Lung (tissue), 12 donors: ENCODE results near the gene SH2D4B. TPM values are rescaled to one million over a fixed set of nuclear protein-coding genes. Genes with fewer than 3 reads are reported as not detected.

Source experiments
- ATAC-seq: fragments of 200-7000 bp; cut with Tn5 transposase; one replicate; pipeline ENCODE4 v1.9.1; 2020; ENCODE audit warnings: moderate number of reproducible peaks; ENCODE audit not compliant: insufficient read depth, low FRiP score
- DNase-seq, 3 donors: peaks; one replicate each; pipeline ENCODE4 v3.0.0-alpha.2; 2013 to 2017
- H3K27ac ChIP-seq, 2 donors: one replicate each; pipeline ENCODE4 v1.5.1; 2013; ENCODE audit warnings: mild to moderate bottlenecking in 2 of 2, moderate library complexity in 2 of 2, control low read depth in 1 of 2, inconsistent platforms in 1 of 2, low read depth in 1 of 2, low read length in 1 of 2
- H3K27me3 ChIP-seq, 3 donors: one replicate each; pipeline ENCODE4 v1.5.1; 2013; ENCODE audit warnings: low read length in 2 of 3; ENCODE audit not compliant: control insufficient read depth in 3 of 3, insufficient read depth in 3 of 3
- H3K36me3 ChIP-seq, 4 donors: one replicate each; pipeline ENCODE4 v1.5.1; 2013; ENCODE audit warnings: low read length in 4 of 4, mild to moderate bottlenecking in 1 of 4, moderate library complexity in 1 of 4; ENCODE audit not compliant: control insufficient read depth in 4 of 4, insufficient read depth in 4 of 4
- H3K4me1 ChIP-seq, 5 donors: one replicate each; pipeline ENCODE4 v1.5.1; 2013; ENCODE audit warnings: low read length in 5 of 5, mild to moderate bottlenecking in 2 of 5, moderate library complexity in 1 of 5; ENCODE audit not compliant: control insufficient read depth in 5 of 5, insufficient read depth in 5 of 5
- H3K4me3 ChIP-seq: one replicate; pipeline ENCODE4 v1.5.1; 2013; ENCODE audit warnings: mild to moderate bottlenecking, control low read depth, moderate library complexity
- H3K9ac ChIP-seq, 2 donors: one replicate each; pipeline ENCODE4 v1.5.1; 2013; ENCODE audit warnings: low read length in 2 of 2, control low read depth in 1 of 2; ENCODE audit not compliant: insufficient read depth in 1 of 2
- H3K9me3 ChIP-seq, 4 donors: one replicate each; pipeline ENCODE4 v1.5.1; 2013; ENCODE audit warnings: low read length in 3 of 4, mild to moderate bottlenecking in 1 of 4, moderate library complexity in 1 of 4; ENCODE audit not compliant: control insufficient read depth in 4 of 4, insufficient read depth in 3 of 4
- CTCF ChIP-seq: IDR thresholded peaks from 2 replicates; pipeline ENCODE4 v1.5.1; 2012; ENCODE audit warnings: mild to moderate bottlenecking; ENCODE audit errors: control extremely low read depth, extremely low read depth
- WGBS, 2 donors: extraction: QIAGEN DNeasy Blood & Tissue Kit; methylation state at CpG; one replicate each; pipeline ENCODE4 v1.1.7; 2013; 5-methylcytosine and 5-hydroxymethylcytosine counted together
- polyA plus RNA-seq, 2 donors: library from polyadenylated mRNA; stranded (reverse); fragments of 200-250 nt; gene quantifications; one replicate each; pipeline ENCODE4 v1.2.1, GENCODE V29; 2013
- total RNA-seq, 2 donors: library from RNA; depleted of rRNA in 1 of 2; stranded (reverse); fragments of >200 nt in 1 of 2; gene quantifications; one replicate each; pipeline ENCODE4 v1.2.1, GENCODE V29; 2014 to 2021
- donor health status: control.
- donor health status: control.
- donor health status: Bipolar disorder and iron deficiency.
- donor health status: healthy.
- donor health status: DM: yes; HTN: yes; CAD: no.

SH2D4B gene
- total and polyA plus RNA-seq, 4 donors, result 0.12 to 0.28 (median 0.21) TPM

DNA sequence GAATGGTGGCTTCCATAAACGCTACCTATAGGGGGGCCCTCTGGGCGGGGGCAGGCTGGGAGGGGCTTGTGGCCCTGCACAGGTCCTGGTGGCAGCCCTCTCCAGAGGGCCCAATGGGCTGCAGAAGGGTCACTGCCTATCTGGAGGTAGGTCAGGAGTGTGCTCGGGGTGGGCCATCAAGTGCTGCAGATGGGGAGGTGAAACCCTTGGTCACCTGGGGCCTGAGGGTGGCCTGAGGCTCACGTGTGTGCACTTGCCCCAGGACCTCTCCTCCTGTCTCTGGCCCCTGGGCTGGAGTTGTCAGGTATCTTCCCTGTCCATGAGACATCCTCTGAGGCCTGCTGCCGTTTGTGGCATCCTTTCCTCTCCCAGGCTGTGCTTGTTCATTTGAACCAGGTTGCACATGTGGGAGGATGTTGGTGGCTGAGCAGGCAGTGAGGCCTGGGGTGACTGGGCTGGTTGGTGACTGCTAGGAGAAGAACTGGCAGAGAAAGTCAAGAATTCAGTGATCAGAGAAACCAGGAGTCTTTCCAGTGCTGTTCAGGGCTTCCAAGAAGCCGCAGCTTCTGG lies 21.1 kb upstream of the SH2D4B start:
- Histone ChIP-seq H3K36me3 (peaks cover 13 to 77% (median 35%) of the 10 kb centered on the region in 4 donors), H3K4me3 (no peak overlapping the region), H3K27me3 (no peaks in the 10 kb centered on the region), H3K9ac (no peak overlapping the region), H3K4me1 (peaks cover 0 to 5% (median 0%) of the 10 kb centered on the region in 5 donors), H3K27ac (no peak overlapping the region), H3K9me3 (no peaks in the 10 kb centered on the region)
- TF ChIP-seq CTCF, result no peak
- ATAC-seq, result no peak
- DNase-seq, result no peak
- 89 to 92% methylated on average over 6 of the region's 6 CpGs for WGBS, 2 donors

DNA sequence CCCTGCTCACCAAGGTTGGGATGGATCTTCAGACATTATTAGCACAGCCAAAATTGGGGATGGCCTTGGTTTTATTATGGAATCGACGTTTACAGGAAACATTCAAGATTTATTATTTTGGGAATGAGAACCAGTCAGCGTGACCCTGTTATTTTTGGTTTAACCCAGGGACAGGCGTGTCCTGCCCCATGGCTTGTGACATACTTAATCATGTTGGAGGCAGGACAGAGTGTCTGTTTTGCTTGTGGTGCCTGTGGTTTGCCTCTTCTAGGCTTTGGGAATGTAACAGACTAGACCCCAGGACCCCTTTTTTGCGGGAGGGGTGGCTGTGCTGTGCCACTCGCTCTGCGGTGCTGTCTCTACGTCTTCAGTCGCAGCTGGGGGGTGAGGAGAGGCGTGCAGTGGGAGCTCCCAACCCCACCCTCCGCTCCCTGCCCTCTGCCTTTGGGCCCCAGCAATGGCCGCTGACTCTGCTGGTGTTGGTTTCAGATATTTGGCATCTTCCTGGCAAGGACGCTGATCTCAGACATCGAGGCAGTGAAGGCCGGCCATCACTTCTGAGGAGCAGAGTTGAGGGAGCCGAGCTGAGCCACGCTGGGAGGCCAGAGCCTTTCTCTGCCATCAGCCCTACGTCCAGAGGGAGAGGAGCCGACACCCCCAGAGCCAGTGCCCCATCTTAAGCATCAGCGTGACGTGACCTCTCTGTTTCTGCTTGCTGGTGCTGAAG lies 20.1 kb upstream of the SH2D4B start:
- ATAC-seq, result no peak
- TF ChIP-seq CTCF, result no peak
- 89 to 95% methylated on average over 21 of the region's 21 CpGs for WGBS, 2 donors
- DNase-seq, result no peak
- H3K4me1 ChIP-seq, result peaks cover 0 to 5% (median 0%) of the 10 kb centered on the region in 5 donors
- peak overlapping the region; percentile 18 to 22 for H3K27ac ChIP-seq
- no peaks in the 10 kb centered on the region for H3K27me3 ChIP-seq
- H3K4me3 ChIP-seq, result no peak overlapping the region
- no peak overlapping the region for H3K9ac ChIP-seq
- H3K9me3 ChIP-seq, result no peaks in the 10 kb centered on the region
- peaks cover 6 to 69% (median 31%) of the 10 kb centered on the region in 4 donors for H3K36me3 ChIP-seq

- no peaks in the 10 kb centered on the region for H3K9me3 ChIP-seq
- no peaks in the 10 kb centered on the region for H3K27me3 ChIP-seq
- no peak for TF ChIP-seq CTCF
- H3K4me3 ChIP-seq, result no peak overlapping the region
- ATAC-seq, result no peak
- H3K4me1 ChIP-seq, result peaks cover 0 to 5% (median 0%) of the 10 kb centered on the region in 5 donors
- no peak for DNase-seq
- 83 to 95% methylated on average over 17 of the region's 17 CpGs for WGBS, 2 donors
- peak overlapping the region in 1 of 2 donors; percentile 22 for H3K27ac ChIP-seq
- peaks cover 6 to 68% (median 27%) of the 10 kb centered on the region in 4 donors for H3K36me3 ChIP-seq
- H3K9ac ChIP-seq, result no peak overlapping the region
Measured at GRCh38 chr10:80518143-80518806, 19.4 kb upstream of the SH2D4B start.
